Tibial nerve (tissue), 3 donors: Measurements from ENCODE around the gene FOXE1.

ENCODE experiments used
- CTCF ChIP-seq, 5 experiments: fragments of 200-600 bp in 3 of 5; fragments of 450-650 bp in 2 of 5; sonication (generic) in 3 of 5; IDR thresholded peaks; one replicate each; pipeline ENCODE4 v1.5.1; 2016 to 2019; ENCODE audit warnings: antibody characterized with exemption in 5 of 5, mild to moderate bottlenecking in 3 of 5, moderate library complexity in 2 of 5
- POLR2A ChIP-seq, 2 donors: fragments of 450-650 bp; IDR thresholded peaks; one replicate each; pipeline ENCODE4 v1.6.1; 2017; ENCODE audit warnings: antibody characterized with exemption in 2 of 2, mild to moderate bottlenecking in 2 of 2, moderate library complexity in 2 of 2

- TF ChIP-seq CTCF (IDR thresholded peaks at IDR 0.05) (no peak), POLR2A (IDR thresholded peaks at IDR 0.05) (no peak)
Measured at GRCh38 chr9:97866848-97867247, 13.8 kb downstream of the FOXE1 start.
